Stromal cell of bone marrow (primary cell): ENCODE data around the gene TXN2.
"Not testable (repeated sequence)": the region's sequence is repeated elsewhere in the genome, so short reads cannot be mapped to it uniquely, and the experiment has no call there.

Experiments
- DNase-seq: peaks from one replicate; pipeline ENCODE4 v3.0.0-alpha.2; 2012; ENCODE audit warnings: low read depth

Gene TXN2, protein sequence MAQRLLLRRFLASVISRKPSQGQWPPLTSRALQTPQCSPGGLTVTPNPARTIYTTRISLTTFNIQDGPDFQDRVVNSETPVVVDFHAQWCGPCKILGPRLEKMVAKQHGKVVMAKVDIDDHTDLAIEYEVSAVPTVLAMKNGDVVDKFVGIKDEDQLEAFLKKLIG

GRCh38 chr22:36481393-36482168 lies at the start of gene TXN2:
TSS of gene TXN2 (minus strand) at chr22:36481640. CDS start at chr22:36480837, 803 bp downstream.
- peak; percentile 93 for DNase-seq

DNA sequence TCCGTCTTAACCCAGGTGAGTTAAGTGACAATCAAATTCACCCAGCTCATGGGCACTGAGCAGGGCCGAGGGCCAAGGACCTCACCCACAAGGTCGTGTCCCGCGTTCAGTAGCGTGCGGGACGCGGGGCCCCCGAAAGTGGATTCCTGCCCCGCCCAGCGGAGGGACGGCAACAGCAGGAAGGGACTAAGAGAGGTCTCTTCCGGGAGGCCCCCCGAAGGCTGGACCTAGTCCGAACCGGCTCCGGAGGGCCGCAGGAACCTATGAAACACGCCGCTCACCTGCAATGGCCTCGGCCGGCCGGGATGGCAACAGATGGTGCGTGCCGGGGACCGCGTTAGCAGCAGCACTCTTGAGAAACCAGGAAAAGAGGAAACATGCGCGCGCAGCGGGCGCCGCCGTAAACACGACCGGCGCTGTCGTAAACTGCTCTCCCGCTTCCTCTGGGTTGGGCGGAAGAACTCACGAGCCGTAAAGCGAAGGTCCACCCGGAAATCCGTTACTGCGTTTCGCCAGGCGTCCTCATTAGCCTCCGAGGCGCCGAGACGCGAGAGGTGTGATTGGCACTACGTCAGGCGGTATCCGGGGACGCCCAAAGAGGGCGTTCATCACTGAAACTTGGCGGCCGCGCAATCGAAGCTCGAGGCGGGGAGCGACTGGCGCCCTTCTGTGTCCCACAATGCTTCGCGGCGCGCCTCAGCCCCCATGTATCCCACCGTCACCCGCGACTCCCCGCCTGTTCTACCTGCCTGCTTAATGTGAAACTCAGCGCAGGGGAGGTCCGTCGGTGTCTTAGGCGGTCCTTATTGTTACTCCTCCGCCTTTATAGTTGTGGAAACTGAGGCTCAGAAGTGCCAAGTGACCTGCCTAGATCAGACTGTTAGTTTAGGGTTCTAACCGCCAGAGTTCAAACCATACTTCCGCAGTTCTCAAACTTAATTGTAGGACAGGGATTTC lies 47.6 kb upstream of the TXN2 start, which contains the start of gene EIF3D:
EIF3D (minus strand) TSS at position 372 of the 957 bp plus-strand sequence. CDS start 3,045 bp downstream, outside the sequence.
- DNase-seq = peak; percentile 99

- DNase-seq = no peak
These were observed 46.9 kb upstream of the TXN2 start for GRCh38 chr22:36528341-36528740.

DNA sequence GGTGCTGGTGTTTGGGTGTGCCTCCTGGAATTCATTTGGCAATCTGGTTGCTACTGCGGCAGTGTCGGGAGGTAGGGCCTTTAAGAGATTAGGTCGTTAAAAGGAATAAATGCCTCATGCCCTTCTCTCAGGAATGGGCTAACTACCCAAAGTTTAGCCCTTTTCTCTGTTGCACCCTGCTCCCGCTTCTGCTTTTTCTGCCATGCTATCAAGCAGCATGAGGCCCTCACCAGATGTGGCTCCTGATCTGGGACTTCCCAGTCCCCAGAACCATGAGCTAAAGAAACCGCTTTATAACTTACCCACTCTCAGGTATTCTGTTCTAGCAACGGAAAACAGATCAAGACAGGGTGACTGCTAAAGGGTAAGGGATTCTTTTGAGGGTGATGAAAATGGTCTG lies 41.2 kb upstream of the TXN2 start:
- no peak for DNase-seq

- DNase-seq = no peak
These were observed 39.0 kb upstream of the TXN2 start for GRCh38 chr22:36520423-36520822.

GRCh38 chr22:36519906-36520305 lies 38.5 kb upstream of the TXN2 start:
- DNase-seq = not testable (repeated sequence)

GRCh38 chr22:36514766-36515165 lies 33.3 kb upstream of the TXN2 start:
- no peak for DNase-seq

GRCh38 chr22:36512991-36513390 lies 31.6 kb upstream of the TXN2 start:
- no peak for DNase-seq

DNA sequence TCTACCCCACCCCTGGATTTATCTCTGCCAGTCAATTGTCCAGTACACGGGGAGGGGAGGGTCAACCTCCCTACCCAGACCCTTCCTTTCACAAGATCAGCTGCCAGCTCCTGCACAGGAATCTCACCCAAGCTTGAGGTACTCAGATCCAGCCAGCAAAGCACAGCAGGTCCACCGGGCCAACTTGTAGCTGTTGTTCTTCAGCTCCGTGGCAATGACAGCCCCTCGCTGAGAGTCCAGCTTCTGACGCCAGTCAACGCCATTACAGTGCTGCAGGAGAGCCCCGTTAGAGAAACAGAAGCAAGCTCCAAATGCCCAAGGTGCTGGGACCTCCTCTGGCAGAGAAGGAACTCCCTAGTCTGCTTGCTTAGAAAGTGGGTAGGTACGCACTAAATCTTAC lies 30.9 kb upstream of the TXN2 start:
- no peak for DNase-seq

GRCh38 chr22:36510966-36511881 lies 29.8 kb upstream of the TXN2 start:
- DNase-seq = no peak

- DNase-seq = no peak
These were observed 28.9 kb upstream of the TXN2 start for GRCh38 chr22:36510384-36510783.

DNA sequence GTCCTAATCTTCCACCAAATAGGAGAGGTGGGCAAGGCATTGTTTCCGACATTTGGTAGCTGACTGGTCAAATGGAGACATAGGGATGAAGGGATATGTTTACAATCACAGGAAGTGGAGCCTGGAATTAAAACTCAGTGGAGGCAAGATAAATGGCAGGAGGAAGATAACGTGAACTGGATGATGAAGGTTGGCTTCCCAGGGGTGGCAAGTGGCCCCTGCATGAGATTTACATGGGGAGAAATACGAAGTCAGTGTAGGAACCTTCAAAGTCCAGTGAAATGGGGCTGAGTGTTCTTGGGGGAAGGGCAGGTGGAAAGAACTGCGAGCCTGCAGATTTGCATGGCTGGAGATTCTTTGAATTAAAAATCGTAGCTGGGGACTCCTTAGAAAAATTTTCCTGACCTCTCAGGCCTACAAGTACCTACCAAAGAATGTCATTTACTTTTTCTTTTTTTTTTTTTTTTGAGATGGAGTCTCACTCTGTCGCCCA lies 26.1 kb upstream of the TXN2 start:
- no peak for DNase-seq

- DNase-seq = peak; percentile 67
These were observed 25.4 kb upstream of the TXN2 start, which contains the start of gene FOXRED2 for GRCh38 chr22:36506637-36507517. TSS of gene FOXRED2 (minus strand) at chr22:36507040. CDS start at chr22:36506422, 618 bp downstream.

DNA sequence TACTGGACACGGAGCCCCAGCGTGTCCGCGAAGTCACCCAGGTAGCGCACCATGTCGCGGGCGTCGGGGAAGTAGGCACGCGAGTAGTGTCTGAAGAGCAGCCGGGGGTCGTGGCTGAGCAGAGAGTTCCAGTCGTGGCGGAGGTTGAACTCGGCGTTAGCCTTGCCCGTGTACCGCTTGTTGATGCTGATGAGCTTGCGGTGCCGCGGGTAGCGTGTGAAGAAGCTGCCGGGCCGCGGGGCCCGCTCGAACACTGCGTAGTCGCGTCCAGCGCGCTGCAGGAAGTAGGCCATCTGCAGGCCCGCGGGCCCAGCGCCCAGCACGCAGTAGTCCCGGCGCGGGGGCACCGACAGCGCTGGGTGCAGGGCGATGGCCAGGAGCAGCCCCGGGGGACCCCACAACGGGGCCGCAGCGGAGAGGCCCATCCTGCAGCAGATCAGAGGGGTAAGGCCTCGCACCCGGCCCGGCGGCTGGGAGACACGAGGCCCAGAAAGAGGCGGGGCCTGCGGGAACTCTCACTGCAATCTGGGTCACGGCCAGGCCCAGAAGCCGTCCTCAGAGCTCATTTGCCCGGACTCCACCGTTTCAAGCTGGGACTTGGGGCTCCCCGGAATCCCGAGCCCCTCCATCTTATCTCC lies 24.7 kb upstream of the TXN2 start:
- no peak for DNase-seq

GRCh38 chr22:36497910-36498665 lies 16.6 kb upstream of the TXN2 start:
- no peak for DNase-seq

GRCh38 chr22:36493690-36494110 lies 12.3 kb upstream of the TXN2 start:
- no peak for DNase-seq

DNA sequence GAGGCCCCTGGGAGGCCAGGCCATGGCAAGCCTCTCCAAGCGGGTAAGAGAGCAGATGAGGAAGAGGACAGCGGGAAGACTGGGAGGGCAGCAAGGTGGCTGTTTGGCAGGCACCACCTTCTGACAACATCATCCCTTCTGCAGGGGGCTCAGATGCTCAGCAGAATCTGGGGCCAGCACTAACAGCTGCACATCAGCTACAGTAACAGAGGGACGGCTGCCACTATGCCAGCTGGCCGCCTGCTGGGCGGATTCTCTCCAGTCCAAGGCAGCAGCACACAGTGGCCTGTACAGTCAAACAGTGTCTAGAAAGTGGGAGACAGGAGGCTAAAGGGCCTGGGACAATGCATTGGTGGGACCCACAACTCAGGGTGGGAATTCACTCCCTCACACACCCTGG lies 10.7 kb upstream of the TXN2 start:
- DNase-seq = no peak

DNA sequence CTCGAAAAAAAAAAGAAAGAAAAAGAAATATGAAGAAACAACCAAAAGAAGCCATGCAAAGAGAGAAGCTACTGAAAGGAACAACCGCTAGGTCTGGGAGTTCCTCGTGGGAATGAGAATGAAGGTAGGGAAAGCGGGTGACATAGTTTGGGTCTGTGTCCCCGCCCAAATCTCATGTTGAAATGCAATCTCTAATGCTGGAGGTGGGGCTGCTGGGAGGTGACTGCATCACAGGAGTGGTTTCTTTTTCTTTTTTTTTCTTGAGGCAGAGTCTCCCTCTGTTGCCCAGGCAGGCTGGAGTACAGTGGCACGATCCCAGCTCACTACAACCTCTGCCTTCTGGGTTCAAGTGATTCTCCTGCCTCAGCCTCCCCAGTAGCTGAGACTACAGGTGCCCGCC lies 9.7 kb upstream of the TXN2 start:
- no peak for DNase-seq
